Esophagus (tissue), 2 donors: Measurements from ENCODE around the gene BANF2. TPM values are rescaled to one million over a fixed set of nuclear protein-coding genes. Genes with fewer than 3 reads are reported as not detected.

Experiments
- H3K27ac ChIP-seq, 2 donors: one replicate each; pipeline ENCODE4 v1.5.1; 2013; ENCODE audit warnings: low read depth in 2 of 2, mild to moderate bottlenecking in 2 of 2, inconsistent platforms in 1 of 2, low read length in 1 of 2, moderate library complexity in 1 of 2
- H3K27me3 ChIP-seq, 2 donors: one replicate each; pipeline ENCODE4 v1.6.1; 2013; ENCODE audit warnings: low read length in 2 of 2, control low read depth in 1 of 2, mild to moderate bottlenecking in 1 of 2; ENCODE audit not compliant: insufficient read depth in 2 of 2, control insufficient read depth in 1 of 2
- H3K36me3 ChIP-seq, 2 donors: one replicate each; pipeline ENCODE4 v1.6.1; 2013; ENCODE audit warnings: low read length in 1 of 2; ENCODE audit not compliant: control insufficient read depth in 2 of 2, insufficient read depth in 2 of 2
- H3K4me1 ChIP-seq, 2 donors: one replicate each; pipeline ENCODE4 v1.6.1; 2013; ENCODE audit warnings: low read length in 1 of 2; ENCODE audit not compliant: control insufficient read depth in 2 of 2, insufficient read depth in 2 of 2
- H3K4me3 ChIP-seq, 2 donors: one replicate each; pipeline ENCODE4 v1.5.1; 2013; ENCODE audit warnings: low read length in 2 of 2, mild to moderate bottlenecking in 2 of 2, low read depth in 1 of 2, moderate library complexity in 1 of 2
- H3K9me3 ChIP-seq, 2 donors: one replicate each; pipeline ENCODE4 v1.6.1; 2013; ENCODE audit warnings: mild to moderate bottlenecking in 2 of 2, low read depth in 1 of 2, low read length in 1 of 2, moderate library complexity in 1 of 2; ENCODE audit not compliant: control insufficient read depth in 2 of 2, insufficient read depth in 1 of 2
- WGBS, 2 donors: extraction: QIAGEN DNeasy Blood & Tissue Kit; methylation state at CpG; one replicate each; pipeline ENCODE4 v1.1.7; 2013; 5-methylcytosine and 5-hydroxymethylcytosine counted together
- polyA plus RNA-seq, 2 donors: library from polyadenylated mRNA; stranded (reverse); fragments of 200-250 nt; gene quantifications; one replicate each; pipeline ENCODE4 v1.2.3, GENCODE V29; 2013
- donor health status: healthy with polysubstance abuse.
- donor health status: Bipolar disorder and iron deficiency.

Gene BANF2
- polyA plus RNA-seq: not detected

GRCh38 chr20:17699931-17700351 is at the start of gene BANF2:
TSS of gene BANF2 (plus strand) at chr20:17699966. CDS start at chr20:17725026, 25,060 bp downstream.
- Histone ChIP-seq H3K9me3 (peaks cover 0 to 3% of the 10 kb centered on the region in 2 donors), H3K4me3 (no peak within 1 kb of the TSS), H3K36me3 (no peaks in the 10 kb centered on the region), H3K27me3 (no peaks in the 10 kb centered on the region), H3K4me1 (no peaks in the 10 kb centered on the region), H3K27ac (no peak within 1 kb of the TSS)
- 57 to 59% methylated on average over 3 of the region's 3 CpGs for WGBS, 2 donors

- Histone ChIP-seq H3K36me3 (peaks cover 0 to 9% of the 10 kb centered on the region in 2 donors), H3K27ac (no peak overlapping the region), H3K27me3 (no peaks in the 10 kb centered on the region), H3K4me3 (no peak overlapping the region), H3K4me1 (peaks cover 0 to 3% of the 10 kb centered on the region in 2 donors), H3K9me3 (no peaks in the 10 kb centered on the region)
- WGBS, 2 donors: 50 to 60% methylated on average over 12 of the region's 12 CpGs
Observed at GRCh38 chr20:17650301-17651128, 49.3 kb upstream of the BANF2 start.

GRCh38 chr20:17651129-17651759 is 48.5 kb upstream of the BANF2 start:
- no peaks in the 10 kb centered on the region for H3K9me3 ChIP-seq
- no peaks in the 10 kb centered on the region for H3K27me3 ChIP-seq
- peaks cover 0 to 9% of the 10 kb centered on the region in 2 donors for H3K36me3 ChIP-seq
- WGBS, 2 donors: 37 to 40% methylated on average over 11 of the region's 11 CpGs
- H3K4me3 ChIP-seq: no peak overlapping the region
- no peak overlapping the region for H3K27ac ChIP-seq
- peaks cover 0 to 3% of the 10 kb centered on the region in 2 donors for H3K4me1 ChIP-seq

GRCh38 chr20:17651760-17652388 is 47.9 kb upstream of the BANF2 start:
- Histone ChIP-seq H3K9me3 (no peaks in the 10 kb centered on the region), H3K27ac (no peak overlapping the region), H3K36me3 (peaks cover 0 to 9% of the 10 kb centered on the region in 2 donors), H3K4me1 (peaks cover 0 to 3% of the 10 kb centered on the region in 2 donors), H3K4me3 (no peak overlapping the region), H3K27me3 (no peaks in the 10 kb centered on the region)
- WGBS, 2 donors: 40 to 54% methylated on average over 2 of the region's 2 CpGs

GRCh38 chr20:17652411-17652810 is 47.4 kb upstream of the BANF2 start:
- no peaks in the 10 kb centered on the region for H3K9me3 ChIP-seq
- no peak overlapping the region for H3K27ac ChIP-seq
- 75 to 82% methylated on average over 10 of the region's 10 CpGs for WGBS, 2 donors
- no peak overlapping the region for H3K4me3 ChIP-seq
- H3K36me3 ChIP-seq: peaks cover 0 to 9% of the 10 kb centered on the region in 2 donors
- no peaks in the 10 kb centered on the region for H3K27me3 ChIP-seq
- H3K4me1 ChIP-seq: peaks cover 0 to 3% of the 10 kb centered on the region in 2 donors

GRCh38 chr20:17653835-17654648 is 45.7 kb upstream of the BANF2 start:
- Histone ChIP-seq H3K27ac (no peak overlapping the region), H3K4me3 (no peak overlapping the region), H3K36me3 (peaks cover 7 to 19% of the 10 kb centered on the region in 2 donors), H3K9me3 (peaks cover 3 to 7% of the 10 kb centered on the region in 2 donors), H3K4me1 (peaks cover 0 to 3% of the 10 kb centered on the region in 2 donors), H3K27me3 (no peaks in the 10 kb centered on the region)
- 86 to 94% methylated on average over 11 of the region's 11 CpGs for WGBS, 2 donors

- no peak overlapping the region for H3K27ac ChIP-seq
- no peaks in the 10 kb centered on the region for H3K27me3 ChIP-seq
- WGBS, 2 donors: 53 to 62% methylated on average over 7 of the region's 7 CpGs
- H3K4me3 ChIP-seq: no peak overlapping the region
- H3K9me3 ChIP-seq: peaks cover 3 to 7% of the 10 kb centered on the region in 2 donors
- H3K4me1 ChIP-seq: peaks cover 0 to under 1% of the 10 kb centered on the region in 2 donors
- peaks cover 7 to 20% of the 10 kb centered on the region in 2 donors for H3K36me3 ChIP-seq
Observed at GRCh38 chr20:17654649-17655285, 45.0 kb upstream of the BANF2 start.

- no peak overlapping the region for H3K4me3 ChIP-seq
- no peaks in the 10 kb centered on the region for H3K4me1 ChIP-seq
- peaks cover 7 to 23% of the 10 kb centered on the region in 2 donors for H3K36me3 ChIP-seq
- H3K9me3 ChIP-seq: peaks cover 3 to 7% of the 10 kb centered on the region in 2 donors
- WGBS, 2 donors: 74 to 82% methylated on average over 7 of the region's 7 CpGs
- H3K27ac ChIP-seq: no peak overlapping the region
- H3K27me3 ChIP-seq: no peaks in the 10 kb centered on the region
Observed at GRCh38 chr20:17655286-17655651, 44.5 kb upstream of the BANF2 start.
